Activated T-cell treated with anti-CD3 and anti-CD28 coated beads for 24 hours (primary cell): Measurements from ENCODE around the gene YPEL5.

ENCODE experiments used
- DNase-seq: peaks from one replicate; pipeline ENCODE4 v3.0.0-alpha.2; 2020; ENCODE audit warnings: low read depth

Gene YPEL5

GRCh38 chr2:30165617-30166016, 18.8 kb downstream of the YPEL5 start:
- no peak for DNase-seq

- no peak for DNase-seq
Measured at GRCh38 chr2:30172627-30173026, 25.8 kb downstream of the YPEL5 start.

- DNase-seq: no peak
Measured at GRCh38 chr2:30177440-30177839, 30.6 kb downstream of the YPEL5 start.

- no peak for DNase-seq
Measured at GRCh38 chr2:30177956-30178355, 31.1 kb downstream of the YPEL5 start.

- DNase-seq: no peak
Measured at GRCh38 chr2:30178618-30179434, 32.0 kb downstream of the YPEL5 start.

GRCh38 chr2:30179536-30179935, 32.7 kb downstream of the YPEL5 start:
- no peak for DNase-seq

GRCh38 chr2:30180226-30180625, 33.4 kb downstream of the YPEL5 start:
- no peak for DNase-seq

GRCh38 chr2:30181176-30181575, 34.4 kb downstream of the YPEL5 start:
- no peak for DNase-seq

GRCh38 chr2:30184035-30184434, 37.2 kb downstream of the YPEL5 start:
- DNase-seq: no peak

GRCh38 chr2:30185178-30185577, 38.4 kb downstream of the YPEL5 start:
- DNase-seq: no peak

GRCh38 chr2:30188292-30188691, 41.5 kb downstream of the YPEL5 start:
- no peak for DNase-seq

- DNase-seq: no peak
Measured at GRCh38 chr2:30190637-30191036, 43.8 kb downstream of the YPEL5 start.

- no peak for DNase-seq
Measured at GRCh38 chr2:30191107-30191506, 44.3 kb downstream of the YPEL5 start.

- DNase-seq: no peak
Measured at GRCh38 chr2:30191819-30192271, 45.0 kb downstream of the YPEL5 start.

- DNase-seq: no peak
Measured at GRCh38 chr2:30192314-30192713, 45.5 kb downstream of the YPEL5 start.

GRCh38 chr2:30193104-30193681, 46.4 kb downstream of the YPEL5 start:
- no peak for DNase-seq

- no peak for DNase-seq
Measured at GRCh38 chr2:30194421-30194820, 47.6 kb downstream of the YPEL5 start.

- no peak for DNase-seq
Measured at GRCh38 chr2:30195016-30195415, 48.2 kb downstream of the YPEL5 start.

GRCh38 chr2:30197570-30198192, 50.9 kb downstream of the YPEL5 start:
- no peak for DNase-seq

GRCh38 chr2:30201990-30202389, 55.2 kb downstream of the YPEL5 start:
- no peak for DNase-seq

GRCh38 chr2:30203156-30203555, 56.3 kb downstream of the YPEL5 start:
- no peak for DNase-seq

GRCh38 chr2:30204281-30204680, 57.5 kb downstream of the YPEL5 start:
- no peak for DNase-seq

GRCh38 chr2:30205456-30205855, 58.6 kb downstream of the YPEL5 start:
- no peak for DNase-seq
